GM20000 (cell line): ENCODE results near the gene RNF5.
"Not testable (repeated sequence)": the region's sequence is repeated elsewhere in the genome, so short reads cannot be mapped to it uniquely, and the experiment has no call there.

Source experiments
- DNase-seq: peaks from one replicate; pipeline ENCODE4 v3.0.0; 2012; ENCODE audit warnings: low spot score
- TF ChIP-seq, protein P1 (sequence below): IDR thresholded peaks from 2 replicates; pipeline ENCODE4 v1.5.1; 2012; ENCODE audit warnings: mild to moderate bottlenecking, control low read depth; ENCODE audit errors: extremely low read depth, missing control alignments

RNF5 gene

DNA sequence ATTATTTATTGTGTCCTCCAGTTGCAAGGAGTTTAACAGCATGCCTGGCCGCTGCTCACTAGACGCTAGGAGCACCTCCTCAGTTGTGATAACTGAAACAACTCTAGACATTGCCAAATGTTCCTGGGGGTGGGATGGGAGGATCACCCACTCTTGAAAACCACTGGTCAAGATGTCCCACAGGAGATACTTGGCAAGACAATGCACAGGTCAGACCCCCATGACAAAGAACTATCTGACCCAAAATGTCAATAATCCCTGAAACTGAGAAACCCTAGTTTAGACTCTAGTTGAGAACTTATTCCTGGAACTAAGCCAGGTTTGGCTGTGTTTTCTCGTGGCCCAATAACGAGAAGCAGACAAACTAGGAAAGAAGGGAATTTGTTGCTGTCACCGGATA lies 38.6 kb upstream of the RNF5 start:
- DNase-seq: no peak
- TF ChIP-seq, protein P1, sequence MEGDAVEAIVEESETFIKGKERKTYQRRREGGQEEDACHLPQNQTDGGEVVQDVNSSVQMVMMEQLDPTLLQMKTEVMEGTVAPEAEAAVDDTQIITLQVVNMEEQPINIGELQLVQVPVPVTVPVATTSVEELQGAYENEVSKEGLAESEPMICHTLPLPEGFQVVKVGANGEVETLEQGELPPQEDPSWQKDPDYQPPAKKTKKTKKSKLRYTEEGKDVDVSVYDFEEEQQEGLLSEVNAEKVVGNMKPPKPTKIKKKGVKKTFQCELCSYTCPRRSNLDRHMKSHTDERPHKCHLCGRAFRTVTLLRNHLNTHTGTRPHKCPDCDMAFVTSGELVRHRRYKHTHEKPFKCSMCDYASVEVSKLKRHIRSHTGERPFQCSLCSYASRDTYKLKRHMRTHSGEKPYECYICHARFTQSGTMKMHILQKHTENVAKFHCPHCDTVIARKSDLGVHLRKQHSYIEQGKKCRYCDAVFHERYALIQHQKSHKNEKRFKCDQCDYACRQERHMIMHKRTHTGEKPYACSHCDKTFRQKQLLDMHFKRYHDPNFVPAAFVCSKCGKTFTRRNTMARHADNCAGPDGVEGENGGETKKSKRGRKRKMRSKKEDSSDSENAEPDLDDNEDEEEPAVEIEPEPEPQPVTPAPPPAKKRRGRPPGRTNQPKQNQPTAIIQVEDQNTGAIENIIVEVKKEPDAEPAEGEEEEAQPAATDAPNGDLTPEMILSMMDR: no peak

DNA sequence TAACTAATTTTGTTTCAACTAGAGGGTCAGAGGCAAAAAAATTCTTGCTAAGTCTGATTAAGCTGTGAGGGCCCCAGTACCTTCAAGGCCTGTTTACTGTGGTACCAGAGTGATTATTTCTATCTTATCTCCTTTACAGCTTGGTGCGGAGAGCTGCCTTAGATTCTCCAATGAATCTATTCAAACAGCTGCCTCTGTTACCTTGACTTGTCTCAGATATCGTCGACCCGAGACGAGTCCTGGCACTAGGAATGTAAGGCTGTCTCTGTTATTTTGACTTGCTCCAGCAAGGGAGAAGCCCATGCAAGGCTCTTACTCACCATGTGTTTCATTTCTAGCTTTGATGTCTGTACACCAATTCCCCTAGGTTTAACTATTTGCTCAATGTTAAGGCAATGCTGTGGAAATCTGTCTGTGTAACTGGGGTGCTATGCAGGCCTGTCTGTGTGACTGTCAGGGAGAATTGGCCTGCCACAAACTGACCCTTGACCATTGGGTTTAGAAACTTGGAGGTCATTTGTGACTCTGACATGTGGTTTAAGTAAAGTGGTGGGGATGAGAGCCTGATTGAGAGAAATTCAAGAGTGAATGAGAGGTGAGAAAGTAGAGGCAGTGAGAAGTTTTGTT lies 37.7 kb upstream of the RNF5 start:
- no peak for DNase-seq
- TF ChIP-seq, protein P1: no peak

DNA sequence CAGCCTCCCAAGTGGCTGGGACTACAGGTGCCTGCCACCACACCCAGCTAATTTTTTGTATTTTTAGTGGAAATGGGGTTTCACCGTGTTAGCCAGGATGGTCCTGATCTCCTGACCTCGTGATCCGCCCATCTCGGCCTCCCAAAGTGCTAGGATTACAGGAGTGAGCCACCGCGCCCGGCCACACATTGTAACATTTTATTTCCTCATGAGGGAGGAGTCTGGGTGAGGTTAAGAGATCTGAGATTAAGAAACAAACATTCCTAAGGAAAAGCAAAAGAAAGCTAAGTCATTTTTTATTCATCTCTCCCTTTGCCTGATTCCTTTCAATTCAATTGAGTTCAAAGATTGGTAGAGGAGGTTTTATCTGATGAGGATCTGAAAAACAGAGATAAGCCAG lies 34.0 kb upstream of the RNF5 start:
- DNase-seq: not testable (repeated sequence)

DNA sequence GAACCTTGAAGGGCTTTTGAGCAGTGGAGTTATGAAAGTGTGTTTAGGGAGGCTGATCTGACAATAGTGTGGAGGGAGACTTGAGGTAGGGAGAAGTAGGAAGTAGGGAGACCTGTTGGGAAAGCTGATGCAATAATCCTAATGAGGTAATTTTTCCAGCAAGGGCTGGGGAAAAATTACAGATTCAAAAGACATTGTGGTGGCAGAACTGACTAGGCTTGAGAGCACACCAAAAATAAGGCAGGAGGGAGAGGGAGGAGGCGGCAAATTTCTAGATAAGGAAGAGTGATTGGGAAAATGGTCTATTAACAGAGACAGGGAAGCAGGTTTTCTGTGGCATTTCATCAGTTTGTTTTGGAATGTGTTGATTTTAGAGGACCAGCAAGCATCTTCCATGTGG lies 31.9 kb upstream of the RNF5 start:
- TF ChIP-seq, protein P1: no peak
- no peak for DNase-seq

DNA sequence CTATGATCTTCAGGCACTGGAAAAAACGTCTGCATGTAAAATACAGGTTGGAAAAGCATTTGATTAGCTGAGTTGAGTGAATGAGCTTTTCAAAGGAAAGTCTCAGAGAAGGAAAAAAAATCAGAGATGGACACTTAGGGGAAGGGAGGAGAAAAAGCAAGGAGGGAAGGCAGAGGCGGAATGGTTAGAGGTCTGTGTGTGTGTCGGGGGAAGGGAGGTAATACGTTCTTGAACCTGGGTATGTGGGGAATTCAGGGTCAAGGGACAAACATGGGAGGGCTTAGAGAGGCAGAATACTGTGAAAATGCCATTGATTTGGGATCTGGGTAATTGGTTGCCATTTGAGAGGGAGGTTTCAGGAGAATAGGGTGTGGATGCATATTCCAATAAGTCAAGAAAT lies 31.5 kb upstream of the RNF5 start:
- TF ChIP-seq, protein P1: no peak
- no peak for DNase-seq

DNA sequence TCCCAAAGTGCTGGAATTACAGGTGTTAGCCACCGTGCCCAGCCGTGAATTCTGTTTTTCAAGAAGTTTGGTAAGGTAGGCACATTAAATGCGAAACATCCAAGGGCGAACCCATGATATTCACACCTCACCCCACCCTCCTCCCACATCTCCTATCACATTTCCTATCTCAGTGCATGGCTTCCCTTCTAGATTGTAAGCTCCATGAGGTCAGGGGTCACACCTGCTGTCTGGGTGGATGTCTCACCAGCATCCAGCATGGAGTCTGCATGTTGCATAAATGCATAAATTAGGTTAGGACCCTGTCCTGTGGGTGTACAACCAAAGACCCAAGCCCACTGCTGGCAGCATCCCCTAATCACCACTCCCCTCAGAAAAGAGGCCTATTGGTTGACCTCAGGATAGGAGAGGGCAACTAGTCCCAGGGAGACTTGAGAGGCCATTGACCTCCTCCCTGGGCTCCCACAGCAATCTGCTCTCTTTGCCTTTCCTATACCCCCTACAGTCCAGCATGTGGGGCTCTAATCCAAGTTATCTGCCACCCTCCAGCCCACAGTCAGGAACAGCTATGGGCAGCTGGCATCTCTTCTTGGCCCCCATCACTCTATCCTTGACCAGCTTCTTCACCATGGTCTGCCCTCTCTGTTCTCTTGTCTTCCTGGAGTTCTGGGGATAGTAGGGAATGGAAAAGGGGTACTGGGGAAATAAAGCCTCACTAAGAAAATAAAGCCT lies 30.6 kb upstream of the RNF5 start:
- no peak for DNase-seq
- TF ChIP-seq, protein P1: no peak

DNA sequence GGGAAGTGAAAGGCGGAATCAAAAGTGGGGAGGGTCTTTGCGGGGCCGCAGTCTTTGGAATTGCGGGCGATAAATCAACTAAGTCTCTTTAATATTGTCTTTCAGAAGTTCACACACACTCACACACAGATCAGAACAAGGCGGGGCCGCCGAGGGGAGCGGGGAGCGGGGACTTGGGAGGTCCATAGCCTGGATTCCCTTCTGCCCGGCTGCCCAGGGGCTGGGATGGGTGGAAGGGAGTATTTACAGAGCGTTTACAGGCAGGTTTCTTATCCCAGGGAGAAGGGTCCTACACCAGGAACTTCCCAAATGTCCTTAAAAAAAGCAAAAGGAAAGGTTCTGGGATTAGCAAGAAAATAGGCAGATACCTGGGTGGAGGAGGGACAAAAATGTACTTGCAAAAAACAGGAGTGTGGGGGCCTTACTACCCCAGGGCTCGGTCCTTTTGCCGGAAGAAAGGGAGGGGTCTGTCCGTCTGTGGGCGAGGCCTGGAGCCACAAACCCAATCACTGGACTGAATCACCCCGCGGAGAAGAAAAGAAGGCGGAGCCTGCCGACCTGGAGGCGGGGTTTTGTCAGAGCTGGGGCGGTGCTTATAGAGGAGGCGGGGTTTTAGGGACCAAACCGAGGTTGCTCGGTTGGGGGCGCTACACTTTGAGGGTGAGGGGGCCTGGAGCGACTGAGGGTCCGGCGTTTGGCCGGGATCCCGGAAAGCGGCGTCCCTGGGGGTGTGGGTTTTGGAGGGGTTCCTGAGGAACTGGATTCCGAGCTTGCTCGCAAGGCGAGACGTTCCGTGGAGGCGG lies 29.7 kb upstream of the RNF5 start:
- TF ChIP-seq, protein P1: no peak
- no peak for DNase-seq
